Measurements from ENCODE around the gene PHF24.

Gene PHF24

DNA sequence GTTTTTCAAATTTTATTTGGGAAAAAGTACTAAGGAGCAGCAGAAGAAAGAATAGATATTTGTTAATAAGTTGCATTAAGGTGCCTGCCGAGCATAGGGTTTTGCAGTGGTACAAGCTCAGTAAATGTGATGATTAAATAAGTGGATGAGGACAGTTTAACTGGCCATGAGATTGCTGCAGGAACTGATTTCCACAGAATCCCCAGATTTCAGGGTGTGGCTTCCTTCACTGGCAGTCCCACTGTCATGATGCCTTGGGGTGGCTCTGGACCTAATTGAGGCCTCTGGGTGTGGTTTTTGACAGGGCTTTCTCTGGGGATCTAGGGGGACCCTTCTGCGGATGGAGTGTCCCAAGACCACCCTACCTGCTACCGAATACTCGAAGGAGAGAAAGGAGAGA is 1.4 kb downstream of the PHF24 start:
- no peaks in the 10 kb centered on the region for H3K9me3 ChIP-seq (ENCODE audit: control insufficient read depth, low read length)
- H3K27me3 ChIP-seq (replicated peaks; ENCODE audit: control insufficient read depth, insufficient read depth, low read length, poor library complexity, severe bottlenecking), result peaks cover 26% of the 10 kb centered on the region
- peaks cover 5% of the 10 kb centered on the region for H3K4me1 ChIP-seq (ENCODE audit: control insufficient read depth, insufficient read depth, low read length, poor library complexity, severe bottlenecking)
- H3K27ac ChIP-seq (ENCODE audit: insufficient read depth, low read length, poor library complexity, severe bottlenecking), result no peak overlapping the region
- DNase-seq, result no peak
- H3K4me3 ChIP-seq (ENCODE audit: insufficient read depth, low read depth, low read length, poor library complexity, severe bottlenecking), result no peak overlapping the region
- H3K36me3 ChIP-seq (ENCODE audit: control insufficient read depth, insufficient read depth, low read length), result no peaks in the 10 kb centered on the region

GRCh38 chr9:34961574-34962490 is 3.7 kb downstream of the PHF24 start:
- DNase-seq, result no peak
- Histone ChIP-seq H3K9me3 (ENCODE audit: control insufficient read depth, low read length) (no peaks in the 10 kb centered on the region), H3K27me3 (replicated peaks; ENCODE audit: control insufficient read depth, insufficient read depth, low read length, poor library complexity, severe bottlenecking) (peaks cover 33% of the 10 kb centered on the region)

GRCh38 chr9:34962546-34962945 is 4.5 kb downstream of the PHF24 start:
- no peak for DNase-seq

More at GRCh38 chr9:34961574-34962490, 3.7 kb downstream of the PHF24 start:
- Histone ChIP-seq H3K4me3 (ENCODE audit: insufficient read depth, low read depth, low read length, poor library complexity, severe bottlenecking) (no peak overlapping the region), H3K4me1 (ENCODE audit: control insufficient read depth, insufficient read depth, low read length, poor library complexity, severe bottlenecking) (peaks cover 5% of the 10 kb centered on the region), H3K36me3 (ENCODE audit: control insufficient read depth, insufficient read depth, low read length) (no peaks in the 10 kb centered on the region), H3K27ac (ENCODE audit: insufficient read depth, low read length, poor library complexity, severe bottlenecking) (no peak overlapping the region)

DNA sequence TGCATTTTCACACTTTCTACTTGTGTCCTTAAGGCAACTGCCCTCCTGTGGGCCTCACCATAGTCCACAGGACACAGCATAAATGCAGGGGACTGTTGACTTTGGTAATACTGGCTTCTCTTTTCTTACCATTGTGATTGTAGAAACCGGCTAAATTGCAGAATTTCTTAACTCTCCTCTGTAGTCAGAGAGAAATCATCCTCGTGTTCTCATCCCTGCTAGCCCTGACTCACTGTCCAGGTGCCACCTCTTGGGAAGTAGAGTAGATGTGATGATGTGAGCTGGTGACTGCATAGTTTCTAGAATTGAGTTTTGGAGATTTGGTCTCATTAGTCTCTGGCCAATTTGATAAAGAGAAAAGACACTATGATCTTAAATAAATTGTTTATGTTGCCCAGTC is 5.5 kb downstream of the PHF24 start:
- DNase-seq, result no peak
- Histone ChIP-seq H3K27me3 (replicated peaks; ENCODE audit: control insufficient read depth, insufficient read depth, low read length, poor library complexity, severe bottlenecking) (peaks cover 29% of the 10 kb centered on the region), H3K36me3 (ENCODE audit: control insufficient read depth, insufficient read depth, low read length) (no peaks in the 10 kb centered on the region)

More at GRCh38 chr9:34962546-34962945, 4.5 kb downstream of the PHF24 start:
- no peak overlapping the region for H3K27ac ChIP-seq (ENCODE audit: insufficient read depth, low read length, poor library complexity, severe bottlenecking)
- peaks cover 33% of the 10 kb centered on the region for H3K27me3 ChIP-seq (replicated peaks; ENCODE audit: control insufficient read depth, insufficient read depth, low read length, poor library complexity, severe bottlenecking)
- no peak overlapping the region for H3K4me3 ChIP-seq (ENCODE audit: insufficient read depth, low read depth, low read length, poor library complexity, severe bottlenecking)
- peaks cover 3% of the 10 kb centered on the region for H3K4me1 ChIP-seq (ENCODE audit: control insufficient read depth, insufficient read depth, low read length, poor library complexity, severe bottlenecking)
- H3K36me3 ChIP-seq (ENCODE audit: control insufficient read depth, insufficient read depth, low read length), result no peaks in the 10 kb centered on the region
- no peaks in the 10 kb centered on the region for H3K9me3 ChIP-seq (ENCODE audit: control insufficient read depth, low read length)

DNA sequence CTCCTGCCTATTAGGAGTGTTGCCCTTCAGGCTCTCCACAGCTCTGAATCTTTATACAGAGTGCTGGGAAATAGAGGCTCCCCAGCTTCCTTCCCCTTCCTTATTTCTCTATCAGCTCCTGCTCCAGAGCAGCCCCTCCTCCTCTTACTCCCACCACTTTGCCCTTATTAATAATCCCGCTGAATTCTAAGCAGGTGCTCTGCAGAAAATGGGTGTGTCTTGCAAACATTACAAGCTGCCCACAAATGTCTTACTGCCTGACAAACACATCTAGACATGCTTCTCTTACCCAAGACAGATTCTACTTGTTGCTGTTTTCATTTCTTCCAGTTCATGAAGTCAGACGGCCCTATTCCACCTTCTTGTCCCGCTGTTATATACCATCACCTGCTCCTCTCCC is 6.4 kb downstream of the PHF24 start:
- DNase-seq, result no peak
- H3K4me3 ChIP-seq (ENCODE audit: insufficient read depth, low read depth, low read length, poor library complexity, severe bottlenecking), result no peak overlapping the region
- no peaks in the 10 kb centered on the region for H3K4me1 ChIP-seq (ENCODE audit: control insufficient read depth, insufficient read depth, low read length, poor library complexity, severe bottlenecking)
- H3K27me3 ChIP-seq (replicated peaks; ENCODE audit: control insufficient read depth, insufficient read depth, low read length, poor library complexity, severe bottlenecking), result peaks cover 21% of the 10 kb centered on the region
- no peaks in the 10 kb centered on the region for H3K9me3 ChIP-seq (ENCODE audit: control insufficient read depth, low read length)
- no peaks in the 10 kb centered on the region for H3K36me3 ChIP-seq (ENCODE audit: control insufficient read depth, insufficient read depth, low read length)
- H3K27ac ChIP-seq (ENCODE audit: insufficient read depth, low read length, poor library complexity, severe bottlenecking), result no peak overlapping the region

More for the DNA sequence above, 5.5 kb downstream of the PHF24 start:
- Histone ChIP-seq H3K9me3 (ENCODE audit: control insufficient read depth, low read length) (no peaks in the 10 kb centered on the region), H3K4me1 (ENCODE audit: control insufficient read depth, insufficient read depth, low read length, poor library complexity, severe bottlenecking) (no peaks in the 10 kb centered on the region), H3K27ac (ENCODE audit: insufficient read depth, low read length, poor library complexity, severe bottlenecking) (no peak overlapping the region), H3K4me3 (ENCODE audit: insufficient read depth, low read depth, low read length, poor library complexity, severe bottlenecking) (no peak overlapping the region)

GRCh38 chr9:34971146-34971811 is 13.2 kb downstream of the PHF24 start:
- no peak overlapping the region for H3K27ac ChIP-seq (ENCODE audit: insufficient read depth, low read length, poor library complexity, severe bottlenecking)
- H3K36me3 ChIP-seq (ENCODE audit: control insufficient read depth, insufficient read depth, low read length), result no peaks in the 10 kb centered on the region
- H3K4me1 ChIP-seq (ENCODE audit: control insufficient read depth, insufficient read depth, low read length, poor library complexity, severe bottlenecking), result no peaks in the 10 kb centered on the region
- no peak for DNase-seq
- H3K27me3 ChIP-seq (replicated peaks; ENCODE audit: control insufficient read depth, insufficient read depth, low read length, poor library complexity, severe bottlenecking), result no peaks in the 10 kb centered on the region
- no peaks in the 10 kb centered on the region for H3K9me3 ChIP-seq (ENCODE audit: control insufficient read depth, low read length)
- H3K4me3 ChIP-seq (ENCODE audit: insufficient read depth, low read depth, low read length, poor library complexity, severe bottlenecking), result no peak overlapping the region

DNA sequence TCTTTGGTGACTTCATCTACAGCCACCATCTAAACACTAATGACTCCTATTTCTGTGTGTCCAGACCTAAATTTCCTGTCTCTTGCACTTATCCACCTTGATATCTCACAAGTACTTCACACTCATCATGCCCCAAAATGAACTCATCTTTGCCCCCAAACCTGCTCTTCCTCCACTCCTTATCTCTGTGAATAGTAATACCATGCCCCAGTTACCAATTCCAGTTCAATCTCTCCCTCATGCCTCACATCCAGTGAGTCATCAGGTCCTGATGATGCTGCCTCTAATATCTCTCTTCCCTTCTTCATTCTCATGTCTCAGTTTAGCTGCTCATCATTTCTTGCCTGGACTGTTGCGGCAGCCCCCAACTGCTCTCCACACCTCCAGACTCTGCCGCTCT is 16.6 kb downstream of the PHF24 start:
- no peaks in the 10 kb centered on the region for H3K36me3 ChIP-seq (ENCODE audit: control insufficient read depth, insufficient read depth, low read length)
- DNase-seq, result no peak
- H3K4me3 ChIP-seq (ENCODE audit: insufficient read depth, low read depth, low read length, poor library complexity, severe bottlenecking), result no peak overlapping the region
- no peaks in the 10 kb centered on the region for H3K4me1 ChIP-seq (ENCODE audit: control insufficient read depth, insufficient read depth, low read length, poor library complexity, severe bottlenecking)
- no peaks in the 10 kb centered on the region for H3K27me3 ChIP-seq (replicated peaks; ENCODE audit: control insufficient read depth, insufficient read depth, low read length, poor library complexity, severe bottlenecking)
- H3K27ac ChIP-seq (ENCODE audit: insufficient read depth, low read length, poor library complexity, severe bottlenecking), result no peak overlapping the region
- no peaks in the 10 kb centered on the region for H3K9me3 ChIP-seq (ENCODE audit: control insufficient read depth, low read length)

DNA sequence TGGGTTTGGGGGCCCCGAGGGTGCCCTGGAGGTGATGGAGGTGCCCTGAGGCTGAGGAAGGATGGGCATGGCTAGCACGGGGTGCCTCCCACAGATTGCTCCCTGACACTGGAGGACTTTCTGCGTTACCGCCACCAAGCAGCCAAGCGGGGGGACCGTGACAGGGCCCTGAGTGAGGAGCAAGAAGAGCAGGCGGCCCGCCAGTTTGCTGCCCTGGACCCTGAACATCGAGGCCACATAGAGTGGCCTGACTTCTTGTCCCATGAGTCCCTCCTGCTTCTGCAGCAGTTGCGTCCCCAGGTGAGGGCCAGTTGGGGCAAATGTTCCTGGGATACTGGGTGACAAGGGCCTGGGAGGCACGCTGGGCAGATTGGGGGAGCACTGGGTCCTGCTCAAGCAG is 18.4 kb downstream of the PHF24 start:
- Histone ChIP-seq H3K27ac (ENCODE audit: insufficient read depth, low read length, poor library complexity, severe bottlenecking) (no peak overlapping the region), H3K27me3 (replicated peaks; ENCODE audit: control insufficient read depth, insufficient read depth, low read length, poor library complexity, severe bottlenecking) (no peaks in the 10 kb centered on the region), H3K36me3 (ENCODE audit: control insufficient read depth, insufficient read depth, low read length) (no peaks in the 10 kb centered on the region), H3K9me3 (ENCODE audit: control insufficient read depth, low read length) (no peaks in the 10 kb centered on the region), H3K4me3 (ENCODE audit: insufficient read depth, low read depth, low read length, poor library complexity, severe bottlenecking) (no peak overlapping the region), H3K4me1 (ENCODE audit: control insufficient read depth, insufficient read depth, low read length, poor library complexity, severe bottlenecking) (no peaks in the 10 kb centered on the region)
- DNase-seq, result no peak

DNA sequence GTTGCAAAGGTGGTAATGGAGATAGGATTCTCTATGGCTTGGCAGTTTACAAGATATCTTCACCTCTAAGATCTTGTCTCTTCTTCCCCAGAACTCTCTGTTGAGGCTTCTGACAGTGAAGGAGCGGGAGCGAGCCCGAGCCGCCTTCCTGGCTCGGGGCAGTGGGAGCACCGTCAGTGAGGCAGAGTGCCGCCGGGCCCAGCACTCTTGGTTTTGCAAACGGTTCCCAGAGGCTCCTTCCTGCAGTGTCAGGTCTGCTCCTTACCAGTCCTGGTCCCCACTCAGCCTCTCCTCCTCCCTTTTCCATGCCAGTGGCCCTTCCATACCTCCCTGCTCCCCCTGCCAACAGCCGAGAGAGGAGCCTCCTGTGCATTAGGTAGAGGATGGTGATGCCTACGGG is 18.9 kb downstream of the PHF24 start:
- Histone ChIP-seq H3K4me1 (ENCODE audit: control insufficient read depth, insufficient read depth, low read length, poor library complexity, severe bottlenecking) (no peaks in the 10 kb centered on the region), H3K36me3 (ENCODE audit: control insufficient read depth, insufficient read depth, low read length) (no peaks in the 10 kb centered on the region), H3K27ac (ENCODE audit: insufficient read depth, low read length, poor library complexity, severe bottlenecking) (no peak overlapping the region), H3K4me3 (ENCODE audit: insufficient read depth, low read depth, low read length, poor library complexity, severe bottlenecking) (no peak overlapping the region), H3K27me3 (replicated peaks; ENCODE audit: control insufficient read depth, insufficient read depth, low read length, poor library complexity, severe bottlenecking) (no peaks in the 10 kb centered on the region), H3K9me3 (ENCODE audit: control insufficient read depth, low read length) (no peaks in the 10 kb centered on the region)
- no peak for DNase-seq

DNA sequence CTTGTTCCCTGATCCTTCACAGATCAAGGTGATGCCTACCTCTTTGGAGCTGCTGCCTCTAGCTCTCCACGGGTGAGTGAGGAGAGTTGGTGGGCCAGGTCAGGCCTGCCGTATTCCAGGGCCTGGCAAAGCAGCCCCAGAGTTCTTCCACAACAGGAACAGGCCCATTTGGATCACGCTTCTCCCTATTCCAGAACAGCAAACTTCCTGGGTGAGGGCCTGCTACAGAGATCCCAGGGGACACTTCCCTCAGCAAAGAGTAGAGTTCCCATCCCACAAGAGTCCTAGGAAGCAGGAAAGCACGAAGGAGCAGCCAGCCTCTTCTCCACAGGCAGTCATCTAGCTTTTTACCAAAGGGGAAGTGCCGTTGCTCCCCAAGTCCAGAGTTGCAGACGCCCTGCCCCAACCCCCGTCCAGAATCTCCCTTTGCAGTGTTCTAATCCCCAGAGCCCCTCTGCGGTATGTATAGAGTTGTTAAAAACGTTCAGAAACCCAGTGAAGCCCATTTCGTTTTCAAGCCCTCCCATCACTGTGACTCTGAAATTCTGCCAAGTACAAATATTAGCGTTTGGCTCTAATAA is 22.2 kb downstream of the PHF24 start:
- no peak overlapping the region for H3K27ac ChIP-seq (ENCODE audit: insufficient read depth, low read length, poor library complexity, severe bottlenecking)
- no peaks in the 10 kb centered on the region for H3K27me3 ChIP-seq (replicated peaks; ENCODE audit: control insufficient read depth, insufficient read depth, low read length, poor library complexity, severe bottlenecking)
- no peak overlapping the region for H3K4me3 ChIP-seq (ENCODE audit: insufficient read depth, low read depth, low read length, poor library complexity, severe bottlenecking)
- H3K9me3 ChIP-seq (ENCODE audit: control insufficient read depth, low read length), result no peaks in the 10 kb centered on the region
- no peak for DNase-seq
- H3K4me1 ChIP-seq (ENCODE audit: control insufficient read depth, insufficient read depth, low read length, poor library complexity, severe bottlenecking), result peaks cover 21% of the 10 kb centered on the region
- no peaks in the 10 kb centered on the region for H3K36me3 ChIP-seq (ENCODE audit: control insufficient read depth, insufficient read depth, low read length)

Data from effector memory CD4-positive, alpha-beta T cell (primary cell).